GM19099 (cell line): ENCODE results near the gene NHLRC2.

Experiments used
- POLR2A ChIP-seq: IDR thresholded peaks from 3 replicates; pipeline ENCODE4 v1.6.1; 2011; ENCODE audit warnings: low read depth; ENCODE audit not compliant: insufficient read length; ENCODE audit errors: extremely low read depth

Gene NHLRC2

DNA sequence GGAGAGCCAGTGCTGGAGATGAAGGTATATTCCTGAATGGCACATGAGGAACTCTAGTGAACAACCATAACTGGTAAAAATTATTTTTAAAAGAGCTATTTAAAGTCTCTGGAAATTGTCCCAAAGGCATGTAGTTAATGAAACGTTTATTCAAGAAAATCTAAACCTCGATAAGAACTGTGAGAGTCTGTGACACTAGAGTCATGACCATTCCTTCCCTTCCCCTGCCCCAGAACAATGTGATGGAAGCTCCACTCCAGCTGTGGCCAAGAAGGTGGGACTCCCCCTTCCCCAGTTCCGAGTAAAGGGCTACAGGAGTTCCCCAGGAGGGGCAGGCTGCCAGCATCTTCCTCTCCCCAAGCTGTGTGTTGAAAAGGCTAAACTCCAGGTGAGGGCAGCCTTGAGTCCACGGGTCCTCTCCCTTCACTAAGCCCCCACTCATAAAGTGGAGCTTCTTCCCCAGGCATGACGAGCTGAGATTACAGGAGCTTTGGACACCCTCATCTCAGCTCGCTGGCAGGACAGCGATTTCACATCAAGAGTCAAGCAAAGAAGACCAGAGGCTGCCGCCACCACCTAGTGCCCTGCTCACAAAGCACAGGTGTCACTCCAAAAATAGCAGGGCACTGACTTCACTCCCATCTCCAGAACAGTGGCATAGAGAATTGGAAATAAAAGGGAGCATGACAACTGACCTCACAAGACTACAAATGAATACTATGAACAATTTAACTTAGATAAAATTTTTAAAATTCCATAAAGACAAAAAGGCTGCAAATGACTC lies 68.5 kb downstream of the NHLRC2 start:
- no peak for TF ChIP-seq POLR2A

DNA sequence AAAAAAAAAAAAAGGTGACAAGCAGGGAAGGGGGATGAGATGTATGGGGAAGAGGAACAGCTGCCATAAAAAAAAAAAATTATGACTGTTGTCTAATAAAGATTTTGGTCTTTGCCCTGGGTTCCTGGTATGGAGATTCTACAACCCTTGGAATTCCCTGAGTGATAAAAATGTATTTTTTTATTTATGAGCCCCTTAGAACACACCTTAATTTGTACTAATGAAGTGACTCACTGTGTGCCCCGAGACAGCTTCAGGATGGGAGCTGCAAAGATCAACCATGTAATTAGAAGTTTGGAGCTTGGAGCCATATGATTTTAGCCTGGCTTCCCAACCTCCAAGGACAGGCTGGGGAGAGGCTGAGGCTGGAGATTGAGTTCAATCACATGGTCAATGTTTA lies 69.7 kb downstream of the NHLRC2 start:
- no peak for TF ChIP-seq POLR2A

DNA sequence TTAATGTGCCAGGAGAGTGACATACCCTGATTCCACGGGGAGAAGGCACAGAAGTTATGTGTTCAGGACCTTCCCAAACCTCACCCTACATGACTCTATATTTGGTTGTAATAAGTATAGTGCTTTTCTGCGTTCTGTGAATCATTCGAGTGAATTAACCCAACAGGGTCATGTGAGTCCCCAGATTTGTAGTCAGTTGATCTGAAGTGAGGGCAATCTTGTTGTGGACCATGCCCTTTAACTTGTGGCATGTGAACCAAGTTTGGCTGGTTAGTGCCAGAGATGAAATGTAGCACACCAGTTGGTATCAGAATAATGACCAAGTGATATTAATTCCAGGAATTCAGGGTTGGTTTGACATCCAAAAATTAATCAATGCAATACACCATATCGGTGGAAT lies 70.2 kb downstream of the NHLRC2 start:
- TF ChIP-seq POLR2A = no peak

DNA sequence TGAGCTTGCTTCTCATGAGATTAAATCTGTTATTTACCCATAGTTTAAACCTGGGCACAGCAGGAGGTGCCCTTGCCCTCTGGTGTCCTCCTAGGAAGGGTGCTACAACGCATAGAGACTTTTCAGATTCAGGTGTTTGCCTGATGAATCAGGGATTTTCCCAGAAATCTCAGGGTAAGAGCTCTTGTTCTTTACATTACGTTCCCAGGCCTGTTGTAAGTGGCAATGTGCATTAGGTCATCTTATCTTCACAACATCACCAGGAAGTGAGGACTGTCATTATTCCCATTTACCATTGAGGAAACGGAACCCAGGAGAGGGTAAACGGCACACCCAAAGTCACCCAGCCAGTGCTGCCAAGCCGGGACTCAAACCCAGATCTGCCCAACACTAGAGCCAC lies 73.0 kb downstream of the NHLRC2 start:
- TF ChIP-seq POLR2A = no peak

DNA sequence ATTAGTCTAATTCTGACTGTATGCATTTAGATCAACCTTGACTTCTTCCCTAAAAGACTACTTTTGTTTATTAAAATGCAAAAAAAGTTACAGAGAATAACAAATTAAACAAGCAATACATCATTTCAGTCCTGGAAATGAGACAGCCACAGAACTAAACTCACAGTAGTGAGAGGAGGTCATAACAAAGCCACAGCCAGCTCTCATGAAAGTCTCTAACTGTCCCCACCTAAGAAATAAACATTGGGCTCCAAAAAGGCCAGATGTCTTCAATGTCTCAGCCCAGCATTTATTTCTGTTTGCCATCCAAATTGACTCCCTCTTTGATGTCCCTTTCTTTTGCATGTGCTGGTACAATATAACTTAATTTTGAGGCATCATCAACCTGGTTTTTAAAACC lies 74.4 kb downstream of the NHLRC2 start:
- TF ChIP-seq POLR2A = no peak

DNA sequence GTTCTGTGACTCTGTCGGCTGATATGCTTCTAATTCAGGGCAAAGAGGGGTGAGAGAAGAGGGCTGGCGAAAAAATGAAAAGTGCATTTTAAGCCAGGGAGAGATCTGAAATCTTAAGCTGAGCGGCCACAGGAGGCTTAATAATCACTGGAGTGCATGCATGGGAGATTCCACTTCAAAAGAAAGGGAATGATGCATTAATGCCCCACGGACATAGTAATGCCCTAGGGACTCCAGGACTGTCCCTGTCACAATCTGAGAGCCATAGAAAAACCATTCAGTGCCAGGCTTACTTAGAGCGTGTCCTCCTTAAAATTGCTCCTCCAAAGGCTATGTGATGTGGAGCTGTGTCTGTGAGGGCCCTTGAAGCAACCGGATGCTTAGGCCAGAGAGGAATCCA lies 75.1 kb downstream of the NHLRC2 start:
- no peak for TF ChIP-seq POLR2A

DNA sequence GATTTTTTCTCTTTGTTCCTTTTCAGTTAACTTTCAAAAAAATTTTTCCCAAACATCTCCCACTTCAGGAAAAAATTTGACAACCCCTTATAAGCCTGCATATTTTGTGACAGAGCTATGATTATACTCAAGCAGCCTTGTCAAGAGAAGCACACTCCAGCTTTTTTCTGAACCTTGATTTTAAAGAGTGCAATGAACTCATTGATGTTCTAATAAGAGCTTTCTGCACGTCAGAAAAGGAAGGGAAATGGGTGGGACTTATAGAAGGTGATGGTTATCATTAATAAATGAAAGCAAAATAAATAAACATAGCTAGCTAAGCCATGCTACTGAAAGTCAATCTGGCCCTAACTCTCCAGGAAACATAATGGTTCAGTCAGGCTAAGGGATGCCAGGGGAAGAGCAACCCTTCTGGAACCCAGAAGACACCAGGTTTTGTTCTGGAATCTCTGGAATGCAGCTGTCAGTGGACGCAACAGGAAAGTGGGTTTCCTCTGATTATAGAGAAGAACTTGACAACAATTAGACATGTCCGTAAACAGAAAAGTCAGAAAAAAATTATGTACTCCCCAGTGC lies 76.1 kb downstream of the NHLRC2 start:
- TF ChIP-seq POLR2A = no peak

DNA sequence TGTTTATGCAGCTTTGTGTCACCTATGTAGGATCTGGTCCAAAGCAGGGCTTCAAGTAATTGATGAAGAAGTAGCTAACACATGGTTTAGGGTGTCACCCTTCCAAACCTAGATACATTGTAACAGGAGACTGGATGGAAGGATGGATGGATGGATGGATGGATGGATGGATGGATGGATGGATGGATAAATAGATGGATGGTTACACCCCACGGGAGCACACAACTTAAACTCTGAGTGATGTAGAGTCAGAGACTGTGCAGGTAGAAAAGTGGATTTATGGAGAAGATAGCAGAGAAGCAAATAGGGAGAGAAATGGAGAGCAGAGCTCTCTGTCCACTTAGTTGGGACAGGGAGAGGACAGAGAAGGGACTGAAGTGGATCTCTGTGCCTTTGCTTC lies 78.4 kb downstream of the NHLRC2 start:
- TF ChIP-seq POLR2A = no peak

DNA sequence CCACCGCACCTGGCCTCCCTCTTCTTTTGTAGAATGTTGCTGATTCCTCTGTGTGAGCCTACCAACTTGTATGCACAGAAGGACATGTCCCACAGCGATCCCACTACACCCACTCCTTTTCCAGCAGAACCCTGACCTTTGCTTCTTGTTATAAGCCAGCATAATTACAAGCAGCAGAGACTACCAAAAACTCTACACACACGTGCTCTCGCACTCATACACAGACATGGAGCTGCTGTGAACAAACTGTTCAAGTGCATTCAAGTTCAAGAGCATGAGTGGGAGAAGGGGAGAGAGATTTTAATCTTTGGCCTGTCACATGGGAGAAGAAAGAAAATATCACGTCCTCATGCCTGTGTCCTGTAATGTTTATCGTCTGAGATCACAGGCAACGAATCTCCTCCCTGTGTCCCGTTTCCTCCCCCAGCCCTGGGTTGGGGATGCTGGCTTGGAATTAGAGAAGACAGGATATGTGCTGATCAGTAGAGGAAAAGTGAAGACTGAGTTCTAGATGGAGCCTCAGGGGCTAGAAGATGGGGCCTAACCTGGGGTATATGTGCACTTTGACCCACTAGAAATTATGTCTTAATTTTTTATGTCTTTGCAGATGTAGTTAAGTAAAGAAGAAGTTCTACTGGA lies 79.6 kb downstream of the NHLRC2 start:
- no peak for TF ChIP-seq POLR2A

DNA sequence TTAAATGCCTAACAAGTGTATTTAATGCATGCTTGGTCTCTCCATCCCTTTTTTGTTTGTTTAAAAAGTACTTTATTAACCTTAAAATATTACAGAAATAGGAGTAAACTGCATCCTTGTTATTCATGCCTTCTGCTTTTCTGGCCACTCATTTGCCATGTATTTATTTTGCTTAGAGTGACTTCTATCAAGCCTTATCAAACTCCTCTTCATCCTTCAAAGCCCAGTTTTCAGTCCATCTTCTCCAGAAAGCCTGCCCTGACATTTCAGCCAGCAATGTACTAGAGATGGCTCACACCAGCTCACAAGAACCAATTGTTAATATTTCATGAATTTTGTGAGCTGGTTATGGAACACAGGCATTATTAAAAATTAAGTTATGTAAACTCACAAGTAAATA lies 82.8 kb downstream of the NHLRC2 start:
- no peak for TF ChIP-seq POLR2A

DNA sequence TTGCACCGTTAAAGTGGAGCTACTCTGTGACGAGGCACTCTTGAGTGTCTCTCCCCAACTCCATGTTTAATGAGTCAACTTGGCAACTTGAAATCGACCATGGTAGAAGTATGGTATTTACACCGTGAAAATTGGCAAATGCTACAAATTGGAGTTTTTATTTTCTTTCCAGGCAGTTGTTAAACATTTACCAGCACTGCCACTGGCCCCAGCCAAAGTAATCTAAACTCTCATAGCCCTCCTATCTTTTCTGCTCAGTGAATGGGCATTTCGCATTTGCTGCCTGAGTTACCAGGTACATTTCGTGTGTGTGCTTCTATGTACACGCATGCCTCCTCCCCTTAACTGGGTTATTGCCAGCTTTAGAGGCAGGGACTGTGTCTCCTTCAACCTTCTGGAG lies 83.3 kb downstream of the NHLRC2 start:
- TF ChIP-seq POLR2A = no peak

DNA sequence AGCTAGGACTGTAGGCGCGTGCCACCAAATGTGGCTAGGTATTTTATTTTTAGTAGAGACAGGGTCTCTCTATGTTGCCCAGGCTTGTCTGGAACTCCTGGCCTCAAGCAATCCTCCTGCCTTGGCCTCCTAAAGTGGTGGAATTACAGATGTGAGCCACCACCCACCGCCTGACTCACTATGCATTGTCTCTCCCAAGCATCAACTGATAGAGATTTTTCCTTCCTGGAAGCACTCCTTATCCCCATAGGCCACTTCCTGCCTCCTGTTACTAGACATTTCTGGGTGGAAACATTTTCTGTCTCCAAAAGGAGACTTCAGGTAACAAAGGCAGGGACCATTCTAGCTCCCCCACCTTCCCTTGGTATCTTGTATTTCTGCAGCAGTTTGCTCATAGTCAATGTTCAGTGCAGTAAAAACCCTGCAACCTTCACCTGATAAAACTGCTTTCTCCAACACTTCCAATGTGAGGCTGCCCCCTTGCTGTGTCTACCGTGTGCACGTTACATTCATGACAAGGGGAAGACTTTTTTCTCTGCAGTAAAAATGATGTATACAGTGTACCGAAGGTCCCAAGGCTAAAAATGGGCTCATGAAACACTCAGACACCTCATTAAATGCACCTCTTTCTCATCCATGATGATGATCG lies 84.9 kb downstream of the NHLRC2 start:
- no peak for TF ChIP-seq POLR2A

DNA sequence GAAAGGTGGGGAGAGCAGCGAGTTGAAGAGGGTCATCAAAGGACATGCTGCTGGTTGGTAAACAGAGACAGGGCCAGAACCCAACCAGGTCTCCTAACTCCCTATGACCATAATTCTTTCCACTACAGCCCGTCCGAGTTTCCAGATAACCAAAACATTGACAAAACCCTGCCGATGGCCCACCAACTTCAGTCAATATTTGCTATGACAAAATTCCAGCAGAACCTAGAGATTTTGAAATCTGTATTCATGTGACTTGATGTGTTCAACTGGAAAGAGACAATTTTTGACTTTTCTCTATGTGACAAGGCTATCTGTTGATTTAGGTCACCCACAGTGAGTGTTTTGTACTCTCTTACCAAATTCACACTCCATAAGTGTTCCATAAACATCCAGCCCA lies 86.7 kb downstream of the NHLRC2 start:
- TF ChIP-seq POLR2A = no peak

DNA sequence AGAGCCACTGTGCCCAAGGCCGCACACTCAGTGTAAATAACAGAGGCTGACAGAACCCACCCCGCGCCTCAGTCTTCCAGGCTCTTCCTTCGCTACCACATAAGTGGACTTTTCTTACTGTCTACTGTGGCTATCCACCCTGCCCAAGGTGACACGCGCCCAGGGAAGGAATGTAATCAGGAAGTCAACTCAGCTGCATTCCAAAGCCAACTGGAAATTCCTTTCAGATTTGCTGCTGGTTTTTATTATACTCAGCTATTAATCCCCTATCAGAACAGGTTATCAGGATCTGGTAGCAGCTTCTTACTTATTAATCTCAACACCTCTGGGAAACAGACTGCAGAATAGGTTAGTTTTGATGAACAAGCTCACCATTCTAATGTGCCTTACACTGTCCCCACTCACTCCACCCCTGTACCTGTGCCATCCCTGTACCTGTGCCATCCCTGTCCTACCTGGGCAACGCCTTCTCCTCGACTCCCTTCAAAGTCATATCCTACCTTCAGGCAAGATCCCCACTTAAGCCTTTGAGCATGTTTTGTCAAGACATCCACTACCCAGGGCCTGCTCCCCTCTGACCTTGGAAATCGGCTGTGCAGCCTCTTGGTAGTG lies 90.7 kb downstream of the NHLRC2 start:
- no peak for TF ChIP-seq POLR2A

DNA sequence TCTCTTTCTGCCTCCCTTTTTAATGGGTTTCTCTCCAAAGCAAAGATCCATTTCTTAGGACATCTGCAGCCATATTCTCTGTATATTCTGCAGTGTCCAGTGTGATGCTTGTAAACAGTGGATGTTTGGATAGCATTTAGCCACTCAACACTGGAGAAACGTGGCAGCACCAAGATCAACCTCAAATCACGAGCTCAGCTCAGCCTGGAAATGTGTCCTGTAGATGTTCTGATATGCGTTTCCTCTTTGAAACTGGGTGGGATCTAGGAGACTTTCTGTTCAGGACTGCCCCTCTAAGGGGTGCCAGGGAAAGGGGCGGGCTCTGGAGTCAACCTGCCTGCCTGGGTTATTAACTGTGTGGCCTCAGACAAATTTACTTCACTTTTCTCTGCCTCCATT lies 91.2 kb downstream of the NHLRC2 start:
- TF ChIP-seq POLR2A = no peak

DNA sequence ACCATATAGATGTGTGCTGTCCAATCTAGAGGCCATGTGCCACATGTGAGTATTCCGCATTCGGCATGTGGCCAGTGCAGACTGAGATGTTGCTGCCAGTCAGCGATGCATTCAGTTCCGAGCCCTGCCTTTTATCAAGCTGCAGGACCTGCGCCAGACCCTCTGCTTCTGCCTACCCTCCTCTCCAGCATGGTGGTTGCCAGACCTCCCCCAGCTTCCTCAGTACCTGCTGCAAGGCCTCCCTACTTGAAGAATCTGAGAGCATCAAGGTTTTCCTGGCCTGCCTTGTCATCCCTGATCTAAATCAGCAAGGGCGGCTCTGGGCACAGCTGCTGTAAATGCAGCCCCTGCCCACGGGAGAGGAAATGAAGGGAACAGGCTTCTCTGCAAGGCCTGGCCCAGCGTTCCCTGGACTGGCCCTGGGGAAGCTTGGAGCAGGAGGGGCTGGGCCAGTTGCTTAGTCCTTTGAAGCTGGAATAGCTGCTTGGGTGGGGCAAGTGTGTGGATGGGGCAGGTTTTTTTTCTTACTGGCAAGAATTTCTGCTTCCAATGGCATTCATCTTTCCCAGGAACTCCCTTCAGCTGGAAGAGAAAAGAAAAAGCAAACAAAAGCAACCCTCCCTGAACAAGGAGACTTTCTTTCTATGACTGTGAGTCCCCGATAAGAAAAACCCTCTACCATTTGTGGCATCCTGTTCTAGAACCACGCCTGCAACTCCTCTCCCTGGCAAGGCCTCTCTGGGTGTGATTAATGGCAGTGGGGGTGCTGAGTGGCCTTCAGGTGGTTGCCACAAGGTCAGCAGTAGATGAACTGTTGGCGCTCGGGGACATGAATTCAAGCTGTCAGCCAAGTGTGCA lies 93.0 kb downstream of the NHLRC2 start:
- no peak for TF ChIP-seq POLR2A
